Measurements from ENCODE around the gene RPS6KA3.

GRCh38 chrX:20252381-20253231, 14.1 kb downstream of the RPS6KA3 start:
- TF ChIP-seq CTCF (IDR thresholded peaks at IDR 0.05) (peak; percentile 49), EZH2 (IDR thresholded peaks at IDR 0.05; ENCODE audit: borderline replicate concordance, insufficient read depth, low read depth, low read length, poor library complexity, severe bottlenecking) (no peak)
